ENCODE measurements around the gene NRIP2.
"Not testable (repeated sequence)": the region's sequence is repeated elsewhere in the genome, so short reads cannot be mapped to it uniquely, and the experiment has no call there.

NRIP2 gene

GRCh38 chr12:2877047-2877952 is 42.5 kb upstream of the NRIP2 start, which contains the start of the genes FOXM1 and RHNO1:
Gene FOXM1, minus strand, starts transcription at chr12:2877174. Its CDS starts 2,696 bp downstream, at chr12:2874478.
Gene RHNO1, plus strand, starts transcription at chr12:2877223. Its CDS starts 8,144 bp downstream, at chr12:2885367.
- Histone ChIP-seq H2AFZ (ENCODE audit: insufficient read depth, low read length, poor library complexity) (peak within 1 kb of the TSS; percentile 77), H3K9ac (ENCODE audit: low read length) (peak within 1 kb of the TSS; percentile 99), H3K79me2 (ENCODE audit: control insufficient read depth, insufficient read depth, low read length, poor library complexity) (peaks cover 13% of the 10 kb centered on the region), H2BK12ac (ENCODE audit: low read length) (no peak within 1 kb of the TSS), H4K8ac (ENCODE audit: low read depth, low read length) (peak within 1 kb of the TSS; percentile 92), H3K4me1 (ENCODE audit: control insufficient read depth in 1 of 2, insufficient read depth in 2 of 2, low read length in 2 of 2) (peaks cover 5 to 9% of the 10 kb centered on the region in 2 experiments), H2BK120ac (ENCODE audit: insufficient read depth, low read length, poor library complexity) (peak within 1 kb of the TSS; percentile 92), H3K4ac (ENCODE audit: low read depth, low read length) (peak within 1 kb of the TSS; percentile 95), H3K4me3 (ENCODE audit: low read depth, low read length) (peak within 1 kb of the TSS; percentile 98), H3K79me1 (ENCODE audit: low read length) (peaks cover 12% of the 10 kb centered on the region), H3K27me3 (ENCODE audit: insufficient read depth, low read length) (no peaks in the 10 kb centered on the region), H4K12ac (ENCODE audit: low read depth, low read length) (peak within 1 kb of the TSS; percentile 90), H2BK5ac (ENCODE audit: low read depth, low read length, poor library complexity) (peak within 1 kb of the TSS; percentile 92), H3K9me3 (ENCODE audit: insufficient read depth, low read depth, low read length) (no peaks in the 10 kb centered on the region), H3K23ac (ENCODE audit: low read length) (no peak within 1 kb of the TSS), H3K27ac (ENCODE audit: low read depth, low read length) (peak within 1 kb of the TSS; percentile 74), H3K18ac (ENCODE audit: low read length) (peak within 1 kb of the TSS; percentile 96), H4K91ac (ENCODE audit: low read depth, low read length) (peak within 1 kb of the TSS; percentile 88), H3K4me2 (ENCODE audit: low read length) (peak within 1 kb of the TSS; percentile 94), H3K14ac (ENCODE audit: low read length) (peak within 1 kb of the TSS; percentile 93), H3K36me3 (ENCODE audit: control insufficient read depth in 1 of 2, insufficient read depth in 2 of 2, low read length in 2 of 2) (peaks cover 12 to 14% of the 10 kb centered on the region in 2 experiments), H2AK5ac (ENCODE audit: low read length) (peak within 1 kb of the TSS; percentile 84)
- peak; percentile 86 to 93 for DNase-seq
- whole genome bisulfite sequencing (ENCODE audit: extremely low coverage, insufficient coverage, insufficient read length) = no CpG with 5 or more reads among the region's 70 CpGs

- Histone ChIP-seq H3K27ac (ENCODE audit: low read depth, low read length) (peak overlapping the region; percentile 31), H3K4me2 (ENCODE audit: low read length) (peak overlapping the region; percentile 94), H2BK120ac (ENCODE audit: insufficient read depth, low read length, poor library complexity) (peak overlapping the region; percentile 67), H3K4me3 (ENCODE audit: low read depth, low read length) (peak overlapping the region; percentile 86), H3K14ac (ENCODE audit: low read length) (peak overlapping the region; percentile 89), H2AFZ (ENCODE audit: insufficient read depth, low read length, poor library complexity) (peak overlapping the region; percentile 30), H3K36me3 (ENCODE audit: control insufficient read depth in 1 of 2, insufficient read depth in 2 of 2, low read length in 2 of 2) (peaks cover 18% of the 10 kb centered on the region in 2 experiments), H3K4ac (ENCODE audit: low read depth, low read length) (peak overlapping the region; percentile 93), H3K27me3 (ENCODE audit: insufficient read depth, low read length) (no peaks in the 10 kb centered on the region), H2BK12ac (ENCODE audit: low read length) (no peak overlapping the region), H3K23ac (ENCODE audit: low read length) (no peak overlapping the region), H2AK5ac (ENCODE audit: low read length) (peak overlapping the region; percentile 49), H4K12ac (ENCODE audit: low read depth, low read length) (peak overlapping the region; percentile 1), H3K18ac (ENCODE audit: low read length) (peak overlapping the region; percentile 90), H3K79me2 (ENCODE audit: control insufficient read depth, insufficient read depth, low read length, poor library complexity) (peaks cover 13% of the 10 kb centered on the region), H4K91ac (ENCODE audit: low read depth, low read length) (peak overlapping the region; percentile 79), H4K8ac (ENCODE audit: low read depth, low read length) (peak overlapping the region; percentile 56), H3K79me1 (ENCODE audit: low read length) (peaks cover 12% of the 10 kb centered on the region), H2BK5ac (ENCODE audit: low read depth, low read length, poor library complexity) (peak overlapping the region; percentile 42), H3K9me3 (ENCODE audit: insufficient read depth, low read depth, low read length) (no peaks in the 10 kb centered on the region), H3K4me1 (ENCODE audit: control insufficient read depth in 1 of 2, insufficient read depth in 2 of 2, low read length in 2 of 2) (peaks cover 5 to 9% of the 10 kb centered on the region in 2 experiments), H3K9ac (ENCODE audit: low read length) (peak overlapping the region; percentile 77)
- no peak for DNase-seq
- no CpG with 5 or more reads among the region's 38 CpGs for WGBS (ENCODE audit: extremely low coverage, insufficient coverage, insufficient read length)
Measured at GRCh38 chr12:2876431-2877046, 41.7 kb upstream of the NRIP2 start.

GRCh38 chr12:2868986-2869632 is 34.3 kb upstream of the NRIP2 start:
- H4K12ac ChIP-seq (ENCODE audit: low read depth, low read length); H3K14ac ChIP-seq (ENCODE audit: low read length); H2AK5ac ChIP-seq (ENCODE audit: low read length); H3K9ac ChIP-seq (ENCODE audit: low read length); H3K4me3 ChIP-seq (ENCODE audit: low read depth, low read length); H4K91ac ChIP-seq (ENCODE audit: low read depth, low read length); H3K18ac ChIP-seq (ENCODE audit: low read length); H2AFZ ChIP-seq (ENCODE audit: insufficient read depth, low read length, poor library complexity); H3K4ac ChIP-seq (ENCODE audit: low read depth, low read length); H3K27me3 ChIP-seq (ENCODE audit: insufficient read depth, low read length); DNase-seq; H3K4me2 ChIP-seq (ENCODE audit: low read length); H3K79me1 ChIP-seq (ENCODE audit: low read length); H2BK5ac ChIP-seq (ENCODE audit: low read depth, low read length, poor library complexity); H4K8ac ChIP-seq (ENCODE audit: low read depth, low read length); H3K27ac ChIP-seq (ENCODE audit: low read depth, low read length); H2BK12ac ChIP-seq (ENCODE audit: low read length); H3K9me3 ChIP-seq (ENCODE audit: insufficient read depth, low read depth, low read length); H3K4me1 ChIP-seq (ENCODE audit: control insufficient read depth in 1 of 2, insufficient read depth in 2 of 2, low read length in 2 of 2); H2BK120ac ChIP-seq (ENCODE audit: insufficient read depth, low read length, poor library complexity); H3K79me2 ChIP-seq (ENCODE audit: control insufficient read depth, insufficient read depth, low read length, poor library complexity); H3K23ac ChIP-seq (ENCODE audit: low read length): not testable (repeated sequence)
- no CpG with 5 or more reads among the region's 9 CpGs for WGBS (ENCODE audit: extremely low coverage, insufficient coverage, insufficient read length)
- peaks cover 56 to 59% of the 10 kb centered on the region in 2 experiments for H3K36me3 ChIP-seq (ENCODE audit: control insufficient read depth in 1 of 2, insufficient read depth in 2 of 2, low read length in 2 of 2)

GRCh38 chr12:2864198-2864597 is 29.4 kb upstream of the NRIP2 start:
- Histone ChIP-seq H3K23ac (ENCODE audit: low read length) (no peak overlapping the region), H3K4me1 (ENCODE audit: control insufficient read depth in 1 of 2, insufficient read depth in 2 of 2, low read length in 2 of 2) (no peaks in the 10 kb centered on the region), H3K4me2 (ENCODE audit: low read length) (no peak overlapping the region), H3K79me1 (ENCODE audit: low read length) (no peaks in the 10 kb centered on the region), H2BK120ac (ENCODE audit: insufficient read depth, low read length, poor library complexity) (no peak overlapping the region), H3K18ac (ENCODE audit: low read length) (no peak overlapping the region), H2BK5ac (ENCODE audit: low read depth, low read length, poor library complexity) (no peak overlapping the region), H2AFZ (ENCODE audit: insufficient read depth, low read length, poor library complexity) (no peak overlapping the region), H3K79me2 (ENCODE audit: control insufficient read depth, insufficient read depth, low read length, poor library complexity) (no peaks in the 10 kb centered on the region), H3K4me3 (ENCODE audit: low read depth, low read length) (no peak overlapping the region), H3K4ac (ENCODE audit: low read depth, low read length) (no peak overlapping the region), H3K27ac (ENCODE audit: low read depth, low read length) (no peak overlapping the region), H4K12ac (ENCODE audit: low read depth, low read length) (no peak overlapping the region), H4K8ac (ENCODE audit: low read depth, low read length) (no peak overlapping the region), H3K9ac (ENCODE audit: low read length) (no peak overlapping the region), H2AK5ac (ENCODE audit: low read length) (no peak overlapping the region), H3K36me3 (ENCODE audit: control insufficient read depth in 1 of 2, insufficient read depth in 2 of 2, low read length in 2 of 2) (peaks cover 50 to 59% of the 10 kb centered on the region in 2 experiments), H3K14ac (ENCODE audit: low read length) (no peak overlapping the region), H3K9me3 (ENCODE audit: insufficient read depth, low read depth, low read length) (no peaks in the 10 kb centered on the region), H4K91ac (ENCODE audit: low read depth, low read length) (no peak overlapping the region), H3K27me3 (ENCODE audit: insufficient read depth, low read length) (no peaks in the 10 kb centered on the region), H2BK12ac (ENCODE audit: low read length) (no peak overlapping the region)
- no CpG with 5 or more reads among the region's 9 CpGs for WGBS (ENCODE audit: extremely low coverage, insufficient coverage, insufficient read length)
- DNase-seq = no peak
